Tibial artery (tissue), 4 donors: ENCODE measurements around the gene SHCBP1.

Experiments
- DNase-seq, 2 donors: peaks; one replicate each; pipeline ENCODE4 v3.0.0-alpha.2; 2019
- H3K27ac ChIP-seq, 2 donors: fragments of 200-600 bp; sonication (generic) in 1 of 2; 1 replicate in 1 of 2; 2 replicates in 1 of 2; pipeline ENCODE4 v1.5.1; 2018 to 2019; ENCODE audit warnings: mild to moderate bottlenecking in 1 of 2
- H3K27me3 ChIP-seq, 2 donors: fragments of 200-600 bp; sonication (generic) in 1 of 2; one replicate each; pipeline versions ENCODE4 v1.5.1 to v1.6.0; 2016 to 2019
- H3K36me3 ChIP-seq, 3 donors: fragments of 200-600 bp; sonication (generic) in 2 of 3; one replicate each; pipeline ENCODE4 v1.5.1; 2016 to 2019; ENCODE audit warnings: mild to moderate bottlenecking in 2 of 3
- H3K4me1 ChIP-seq, 4 donors: fragments of 200-600 bp; sonication (generic) in 2 of 4; 1 replicate in 3 of 4; 2 replicates in 1 of 4; pipeline ENCODE4 v1.5.1; 2016 to 2019
- H3K4me3 ChIP-seq, 2 donors: fragments of 200-600 bp; sonication (generic) in 1 of 2; 1 replicate in 1 of 2; 2 replicates in 1 of 2; pipeline ENCODE4 v1.5.1; 2018 to 2019; ENCODE audit warnings: mild to moderate bottlenecking in 2 of 2
- H3K9me3 ChIP-seq, 3 donors: fragments of 200-600 bp; sonication (generic) in 1 of 3; one replicate each; pipeline ENCODE4 v1.5.1; 2016 to 2019
- CTCF ChIP-seq, 2 experiments: fragments of 200-600 bp in 1 of 2; fragments of 450-650 bp in 1 of 2; IDR thresholded peaks; one replicate each; pipeline ENCODE4 v1.5.1; 2017 to 2019; ENCODE audit warnings: antibody characterized with exemption in 2 of 2, mild to moderate bottlenecking in 1 of 2, moderate library complexity in 1 of 2
- intact Hi-C: fragments of 100-400 bp; cut with DNase I; formaldehyde crosslinking; loops from one replicate; pipeline ENCODE4 v1.15.0; 2023; ENCODE audit warnings: low total_unique reads

SHCBP1 gene

GRCh38 chr16:46577988-46578579 lies 43.1 kb downstream of the SHCBP1 start:
- H3K4me3 ChIP-seq: no peak overlapping the region
- H3K4me1 ChIP-seq: no peaks in the 10 kb centered on the region
- H3K27ac ChIP-seq: no peak overlapping the region
- no peaks in the 10 kb centered on the region for H3K9me3 ChIP-seq
- no peaks in the 10 kb centered on the region for H3K36me3 ChIP-seq
- no peak for TF ChIP-seq CTCF (IDR thresholded peaks at IDR 0.05)
- intact Hi-C loops: no loop called here
- DNase-seq: no peak
- H3K27me3 ChIP-seq: no peaks in the 10 kb centered on the region

GRCh38 chr16:46573834-46574159 lies 47.4 kb downstream of the SHCBP1 start:
- Histone ChIP-seq H3K27ac (no peak overlapping the region), H3K4me3 (no peak overlapping the region), H3K9me3 (no peaks in the 10 kb centered on the region), H3K4me1 (no peaks in the 10 kb centered on the region), H3K36me3 (no peaks in the 10 kb centered on the region), H3K27me3 (peaks cover 0 to 2% of the 10 kb centered on the region in 2 donors)
- intact Hi-C loops: no loop called here
- no peak for TF ChIP-seq CTCF (IDR thresholded peaks at IDR 0.05)
- no peak for DNase-seq

GRCh38 chr16:46573008-46573833 lies 48.0 kb downstream of the SHCBP1 start:
- Histone ChIP-seq H3K9me3 (no peaks in the 10 kb centered on the region), H3K27me3 (peaks cover 0 to 7% of the 10 kb centered on the region in 2 donors), H3K36me3 (no peaks in the 10 kb centered on the region), H3K27ac (no peak overlapping the region), H3K4me3 (no peak overlapping the region), H3K4me1 (no peaks in the 10 kb centered on the region)
- intact Hi-C loops: no loop called here
- DNase-seq: no peak
- no peak for TF ChIP-seq CTCF (IDR thresholded peaks at IDR 0.05)

- no peaks in the 10 kb centered on the region for H3K9me3 ChIP-seq
- H3K27ac ChIP-seq: no peak overlapping the region
- H3K36me3 ChIP-seq: no peaks in the 10 kb centered on the region
- no peak for TF ChIP-seq CTCF (IDR thresholded peaks at IDR 0.05)
- no peak for DNase-seq
- H3K4me3 ChIP-seq: no peak overlapping the region
- H3K27me3 ChIP-seq: peaks cover 0 to 7% of the 10 kb centered on the region in 2 donors
- no peaks in the 10 kb centered on the region for H3K4me1 ChIP-seq
- intact Hi-C loops: no loop called here
Measured at GRCh38 chr16:46569231-46569735, 51.9 kb downstream of the SHCBP1 start.

GRCh38 chr16:46568472-46569230 lies 52.5 kb downstream of the SHCBP1 start:
- H3K27ac ChIP-seq: no peak overlapping the region
- intact Hi-C loops: no loop called here
- DNase-seq: no peak

More at GRCh38 chr16:46568472-46569230, 52.5 kb downstream of the SHCBP1 start:
- no peak for TF ChIP-seq CTCF (IDR thresholded peaks at IDR 0.05)
- H3K27me3 ChIP-seq: peaks cover 0 to 7% of the 10 kb centered on the region in 2 donors
- no peaks in the 10 kb centered on the region for H3K4me1 ChIP-seq
- no peaks in the 10 kb centered on the region for H3K36me3 ChIP-seq
- H3K9me3 ChIP-seq: no peaks in the 10 kb centered on the region
- no peak overlapping the region for H3K4me3 ChIP-seq
